ENCODE measurements around the gene HDHD5. TPM values are rescaled to one million over a fixed set of nuclear protein-coding genes. Genes with fewer than 3 reads are reported as not detected.
A peak's percentile ranks its signal among the peaks of the same experiment; 100 is the strongest.
"Not testable (repeated sequence)": the region's sequence is repeated elsewhere in the genome, so short reads cannot be mapped to it uniquely, and the experiment has no call there.

Gene HDHD5
- total RNA-seq, 1 donor from 2014 or later: 50.8 TPM

DNA sequence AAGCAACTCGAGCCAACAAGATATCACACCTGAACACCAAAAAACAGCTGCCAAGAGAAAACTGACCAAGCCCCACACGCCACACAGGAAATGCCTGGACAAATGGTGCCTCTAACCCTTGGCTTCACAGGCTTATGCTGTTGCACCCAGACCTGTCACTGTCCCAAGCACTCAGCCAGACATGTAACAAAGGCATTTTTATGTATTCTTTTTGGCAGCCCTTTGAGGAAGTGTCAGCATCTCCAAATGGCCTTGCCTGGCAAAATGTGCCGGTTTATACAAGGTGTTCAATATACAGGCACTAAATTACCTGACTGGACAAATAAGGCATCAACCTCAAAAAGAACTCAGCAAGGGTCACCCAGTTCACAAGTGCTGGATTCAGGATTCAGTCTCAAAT, 6.1 kb downstream of the HDHD5 start:
- no peak overlapping the region for H3K4me3 Mint-ChIP-seq
- no peak overlapping the region for H3K27ac Mint-ChIP-seq (ENCODE audit: unreplicated experiment)
- H3K9me3 Mint-ChIP-seq: no peaks in the 10 kb centered on the region
- TF ChIP-seq, protein P1, sequence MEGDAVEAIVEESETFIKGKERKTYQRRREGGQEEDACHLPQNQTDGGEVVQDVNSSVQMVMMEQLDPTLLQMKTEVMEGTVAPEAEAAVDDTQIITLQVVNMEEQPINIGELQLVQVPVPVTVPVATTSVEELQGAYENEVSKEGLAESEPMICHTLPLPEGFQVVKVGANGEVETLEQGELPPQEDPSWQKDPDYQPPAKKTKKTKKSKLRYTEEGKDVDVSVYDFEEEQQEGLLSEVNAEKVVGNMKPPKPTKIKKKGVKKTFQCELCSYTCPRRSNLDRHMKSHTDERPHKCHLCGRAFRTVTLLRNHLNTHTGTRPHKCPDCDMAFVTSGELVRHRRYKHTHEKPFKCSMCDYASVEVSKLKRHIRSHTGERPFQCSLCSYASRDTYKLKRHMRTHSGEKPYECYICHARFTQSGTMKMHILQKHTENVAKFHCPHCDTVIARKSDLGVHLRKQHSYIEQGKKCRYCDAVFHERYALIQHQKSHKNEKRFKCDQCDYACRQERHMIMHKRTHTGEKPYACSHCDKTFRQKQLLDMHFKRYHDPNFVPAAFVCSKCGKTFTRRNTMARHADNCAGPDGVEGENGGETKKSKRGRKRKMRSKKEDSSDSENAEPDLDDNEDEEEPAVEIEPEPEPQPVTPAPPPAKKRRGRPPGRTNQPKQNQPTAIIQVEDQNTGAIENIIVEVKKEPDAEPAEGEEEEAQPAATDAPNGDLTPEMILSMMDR (conservative IDR thresholded peaks at IDR 0.05): no peak
- H3K27me3 Mint-ChIP-seq (ENCODE audit: low read depth): no peaks in the 10 kb centered on the region
- no peak for DNase-seq (ENCODE audit: low read depth, low spot score)
- no peaks in the 10 kb centered on the region for H3K36me3 Mint-ChIP-seq (ENCODE audit: low read depth)
- H3K4me1 Mint-ChIP-seq: peaks cover 19% of the 10 kb centered on the region

DNA sequence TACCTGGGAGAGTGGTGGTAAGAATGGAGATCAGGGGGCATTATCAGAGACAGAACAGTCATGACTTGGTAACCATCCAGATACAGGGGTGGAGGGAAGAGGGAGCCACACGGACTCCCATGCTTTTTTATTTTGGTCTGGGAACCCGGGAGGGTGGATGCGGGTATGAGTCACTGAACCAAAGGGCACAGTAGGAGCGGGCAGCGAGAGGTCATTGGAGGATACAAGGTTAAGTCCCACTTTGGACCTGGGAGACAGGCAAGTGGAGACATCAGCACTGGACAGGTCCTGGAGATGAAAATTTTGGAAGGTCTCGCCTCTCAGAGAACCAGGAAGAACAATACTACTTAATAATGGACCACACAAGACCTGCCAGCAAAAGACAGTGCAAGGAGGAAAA, 6.7 kb downstream of the HDHD5 start:
- DNase-seq (ENCODE audit: low read depth, low spot score): no peak
- Mint-ChIP-seq H3K27ac (ENCODE audit: unreplicated experiment) (no peak overlapping the region), H3K9me3 (no peaks in the 10 kb centered on the region), H3K4me1 (peaks cover 15% of the 10 kb centered on the region), H3K36me3 (ENCODE audit: low read depth) (peaks cover 4% of the 10 kb centered on the region), H3K4me3 (no peak overlapping the region), H3K27me3 (ENCODE audit: low read depth) (no peaks in the 10 kb centered on the region)
- TF ChIP-seq, protein P1 (conservative IDR thresholded peaks at IDR 0.05): no peak

DNA sequence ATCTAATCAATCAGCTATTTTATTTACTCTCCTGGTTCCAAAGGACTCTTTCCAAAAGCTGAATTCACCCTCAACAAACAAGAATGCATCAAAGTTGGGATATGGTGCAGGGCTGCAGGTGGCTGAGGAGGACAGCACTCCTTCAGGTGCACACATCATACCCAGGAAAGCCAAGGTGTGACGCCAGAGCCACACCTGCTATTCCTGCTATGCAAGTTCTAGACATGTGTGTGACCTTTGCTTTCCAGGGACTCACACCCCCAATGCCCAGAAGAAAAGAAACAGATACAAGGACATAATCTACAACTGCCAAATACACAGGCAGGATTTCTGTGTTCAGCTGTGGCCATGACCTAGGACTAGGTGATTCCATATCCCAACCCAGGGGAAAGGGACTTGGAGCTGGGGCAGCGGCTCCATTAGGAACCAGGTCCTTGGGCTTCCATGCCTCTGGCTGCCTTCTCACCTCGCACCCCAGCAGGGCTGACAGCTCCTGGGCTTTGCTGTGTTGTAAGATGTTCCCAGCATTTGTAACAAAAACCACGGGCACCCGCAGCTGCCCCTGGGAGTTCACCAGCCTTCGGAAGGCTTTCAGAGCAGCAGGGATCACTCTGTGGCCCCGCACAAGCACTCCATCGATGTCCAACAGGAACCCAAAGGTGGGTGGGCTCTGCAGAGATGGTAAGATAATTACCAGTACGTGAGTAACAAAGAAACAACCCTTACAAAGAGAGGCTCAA, 9.8 kb downstream of the HDHD5 start:
- no peaks in the 10 kb centered on the region for H3K27me3 Mint-ChIP-seq (ENCODE audit: low read depth)
- H3K27ac Mint-ChIP-seq (ENCODE audit: unreplicated experiment): no peak overlapping the region
- TF ChIP-seq, protein P1 (conservative IDR thresholded peaks at IDR 0.05): no peak
- peaks cover 8% of the 10 kb centered on the region for H3K4me1 Mint-ChIP-seq
- no peak for DNase-seq (ENCODE audit: low read depth, low spot score)
- no peaks in the 10 kb centered on the region for H3K9me3 Mint-ChIP-seq
- H3K4me3 Mint-ChIP-seq: no peak overlapping the region
- H3K36me3 Mint-ChIP-seq (ENCODE audit: low read depth): peaks cover 4% of the 10 kb centered on the region

DNA sequence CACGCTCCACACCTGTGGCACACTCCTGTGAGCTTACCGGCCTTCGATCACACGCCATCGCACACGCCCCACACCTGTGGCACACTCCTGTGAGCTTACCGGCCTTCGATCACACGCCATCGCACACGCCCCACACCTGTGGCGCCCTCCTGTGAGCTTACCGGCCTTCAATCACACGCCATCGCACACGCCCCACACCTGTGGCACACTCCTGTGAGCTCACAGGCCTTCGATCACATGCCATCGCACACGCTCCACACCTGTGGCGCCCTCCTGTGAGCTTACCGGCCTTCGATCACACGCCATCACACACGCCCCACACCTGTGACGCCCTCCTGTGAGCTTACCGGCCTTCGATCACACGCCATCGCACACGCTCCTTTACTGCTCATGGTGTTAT, 11.6 kb downstream of the HDHD5 start:
- not testable (repeated sequence) for H3K36me3 Mint-ChIP-seq (ENCODE audit: low read depth); DNase-seq (ENCODE audit: low read depth, low spot score); H3K9me3 Mint-ChIP-seq; H3K4me1 Mint-ChIP-seq; H3K27me3 Mint-ChIP-seq (ENCODE audit: low read depth); H3K27ac Mint-ChIP-seq (ENCODE audit: unreplicated experiment); H3K4me3 Mint-ChIP-seq

DNA sequence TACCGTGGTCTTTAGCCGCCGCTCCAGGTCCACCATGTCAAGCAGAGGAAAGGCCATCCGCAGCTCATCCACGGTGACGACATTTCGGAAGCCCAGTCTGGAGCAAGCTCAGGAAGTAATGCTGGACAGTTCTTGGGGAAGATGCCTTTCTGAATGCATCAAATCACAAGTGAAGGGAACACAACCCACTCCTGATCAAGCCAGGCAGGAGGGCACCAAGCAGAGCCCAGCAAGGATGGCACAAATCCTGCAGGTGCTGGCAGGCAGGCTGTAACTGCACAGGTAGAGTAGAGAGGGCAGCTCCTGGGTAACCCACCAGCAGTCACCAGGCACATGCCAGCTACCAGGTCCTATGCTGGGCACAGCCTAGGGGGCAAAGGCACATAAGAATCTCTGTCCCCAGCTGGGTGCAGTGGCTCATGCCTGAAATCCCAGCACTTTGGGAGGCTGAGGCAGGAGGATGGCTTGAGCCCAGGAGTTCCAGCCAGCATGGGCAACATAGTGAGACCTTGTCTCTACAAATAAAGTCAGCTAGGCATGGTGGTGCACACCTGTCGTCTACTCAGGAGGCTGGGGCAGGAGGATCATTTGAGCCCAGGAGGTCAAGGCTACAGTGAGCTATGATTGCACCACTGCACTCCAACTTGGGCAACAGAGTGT, 13.9 kb downstream of the HDHD5 start:
- no peak overlapping the region for H3K27ac Mint-ChIP-seq (ENCODE audit: unreplicated experiment)
- no peaks in the 10 kb centered on the region for H3K4me1 Mint-ChIP-seq
- no peak overlapping the region for H3K4me3 Mint-ChIP-seq
- H3K27me3 Mint-ChIP-seq (ENCODE audit: low read depth): no peaks in the 10 kb centered on the region
- TF ChIP-seq, protein P1 (conservative IDR thresholded peaks at IDR 0.05): no peak
- no peaks in the 10 kb centered on the region for H3K9me3 Mint-ChIP-seq
- no peak for DNase-seq (ENCODE audit: low read depth, low spot score)
- H3K36me3 Mint-ChIP-seq (ENCODE audit: low read depth): peaks cover 12% of the 10 kb centered on the region

DNA sequence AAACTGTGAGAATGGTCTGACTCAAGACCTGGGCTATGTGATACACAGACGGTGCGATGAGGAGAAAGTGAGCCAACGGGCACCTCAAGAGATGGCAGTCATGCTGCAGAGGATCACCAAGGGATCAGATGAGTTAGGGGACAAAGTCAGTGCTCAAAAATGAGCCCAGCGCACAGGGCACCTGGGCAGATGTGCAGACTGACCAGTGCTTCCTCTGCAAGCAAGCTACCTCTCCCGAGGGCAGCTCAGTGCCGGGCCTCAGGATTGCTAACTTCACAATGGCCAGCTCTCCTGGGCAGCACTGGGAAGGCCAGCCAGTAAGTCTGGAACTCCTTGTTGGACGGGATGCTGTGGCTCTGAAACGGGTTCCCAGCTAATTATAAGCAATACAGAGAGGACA, 15.3 kb downstream of the HDHD5 start:
- no peak for DNase-seq (ENCODE audit: low read depth, low spot score)
- no peaks in the 10 kb centered on the region for H3K4me1 Mint-ChIP-seq
- H3K36me3 Mint-ChIP-seq (ENCODE audit: low read depth): peaks cover 12% of the 10 kb centered on the region
- no peaks in the 10 kb centered on the region for H3K9me3 Mint-ChIP-seq
- TF ChIP-seq, protein P1 (conservative IDR thresholded peaks at IDR 0.05): no peak
- peak overlapping the region; percentile 78 for H3K27ac Mint-ChIP-seq (ENCODE audit: unreplicated experiment)
- no peaks in the 10 kb centered on the region for H3K27me3 Mint-ChIP-seq (ENCODE audit: low read depth)
- H3K4me3 Mint-ChIP-seq: no peak overlapping the region
